Iris pigment epithelial cell (primary cell): Measurements from ENCODE around the gene TMEM238.
A peak's percentile ranks its signal among the peaks of the same experiment; 100 is the strongest.
"Not testable (repeated sequence)": the region's sequence is repeated elsewhere in the genome, so short reads cannot be mapped to it uniquely, and the experiment has no call there.

Source experiments
- DNase-seq: peaks from one replicate; pipeline ENCODE4 v3.0.0-alpha.2; 2011; ENCODE audit warnings: low read depth

The TMEM238 gene

DNA sequence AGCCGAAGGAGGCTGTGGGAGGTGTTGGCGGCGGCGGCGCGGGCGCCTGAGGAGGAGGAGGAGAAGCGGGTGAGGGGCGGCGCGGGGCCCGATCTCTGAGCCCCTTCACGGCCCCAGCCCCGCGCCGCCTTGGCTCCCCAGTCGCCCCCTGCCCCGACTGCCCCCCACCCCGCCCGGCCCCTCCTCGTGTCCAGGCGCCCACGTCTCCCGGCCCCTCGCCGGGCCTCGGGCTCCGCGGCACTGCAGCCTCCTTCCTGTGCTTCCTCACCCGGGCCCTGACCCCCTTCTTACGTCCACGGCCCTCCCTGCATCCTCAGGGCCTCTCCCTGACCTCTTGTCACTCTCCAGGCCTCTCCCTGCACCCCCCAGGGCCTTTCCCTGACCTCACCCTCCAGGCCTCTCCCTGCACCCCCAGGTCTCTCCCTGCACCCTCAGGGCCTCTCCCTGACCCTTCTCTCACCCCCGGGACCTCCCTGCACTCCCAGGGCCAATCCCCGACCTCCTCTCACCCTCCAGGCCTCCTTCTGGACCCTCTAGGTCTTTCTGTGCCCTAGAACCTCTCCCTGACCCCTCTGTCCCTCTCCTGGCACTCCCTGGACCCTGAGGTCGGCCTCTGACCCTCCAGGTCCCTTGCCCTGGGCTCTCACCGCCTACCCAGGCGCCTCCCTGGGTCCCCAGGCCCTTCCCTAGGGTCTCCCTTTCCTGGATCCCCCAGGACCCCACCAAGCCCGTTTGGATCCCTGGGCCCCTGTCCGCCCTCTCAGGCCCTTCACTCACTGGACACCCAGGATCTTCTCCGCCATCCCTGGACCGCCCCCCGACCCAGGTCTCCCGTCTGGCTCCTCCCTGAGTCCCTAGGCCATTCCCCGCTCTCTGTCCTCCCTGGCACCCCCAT lies 44.0 kb downstream of the TMEM238 start:
- no peak for DNase-seq

DNA sequence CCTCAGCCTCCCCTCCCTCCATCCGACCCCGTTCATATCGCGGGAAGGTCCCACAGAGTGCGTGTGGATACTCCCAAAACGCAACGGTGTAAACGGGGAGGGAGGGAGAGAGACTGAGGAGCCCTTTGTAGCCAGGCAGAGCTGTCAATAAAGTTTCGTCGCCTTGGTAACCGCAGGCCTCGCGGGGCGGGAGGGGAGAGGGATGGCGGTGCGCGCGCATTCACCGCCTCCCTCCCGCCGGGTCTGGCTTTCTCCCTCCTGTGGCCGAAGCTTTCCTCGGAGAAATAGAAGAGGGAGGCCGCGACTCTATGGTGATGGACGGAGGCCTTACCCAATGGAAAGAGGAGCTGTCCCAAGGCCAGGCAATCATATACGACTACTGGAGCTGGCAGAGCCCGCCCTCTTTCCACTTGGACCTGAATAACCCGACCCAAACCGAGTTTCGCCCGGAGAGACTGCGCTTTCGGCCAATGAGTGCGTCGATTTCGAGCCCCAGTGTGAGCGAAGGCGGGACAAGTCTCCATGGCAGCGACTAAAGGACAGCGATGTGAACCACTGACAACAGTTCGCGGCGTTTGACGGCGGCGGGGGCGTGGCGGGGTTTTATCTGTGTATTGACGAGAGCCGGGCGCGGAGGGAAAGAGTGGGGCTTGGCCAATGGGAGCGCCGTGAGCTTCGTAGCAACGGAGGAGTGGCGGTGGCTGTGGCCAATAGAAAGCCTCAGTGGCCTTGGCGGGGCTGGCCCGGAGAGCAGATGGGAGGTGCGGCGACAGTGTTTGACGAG lies 44.8 kb downstream of the TMEM238 start, which contains the start of gene KMT5C:
Gene KMT5C (plus strand): TSS at position 772 of the 784 bp plus-strand sequence. CDS start 2,061 bp downstream, outside the sequence.
- peak; percentile 100 for DNase-seq

- DNase-seq: no peak
Measured at GRCh38 chr19:55336101-55336500, 48.0 kb downstream of the TMEM238 start.

- DNase-seq: no peak
Measured at GRCh38 chr19:55333870-55334269, 50.2 kb downstream of the TMEM238 start.

GRCh38 chr19:55329791-55330190 lies 54.3 kb downstream of the TMEM238 start:
- not testable (repeated sequence) for DNase-seq
